HG03280 (cell line): ENCODE results near the gene PRDM4.
A peak's percentile ranks its signal among the peaks of the same experiment; 100 is the strongest.

ENCODE experiments used
- ATAC-seq: cut with Tn5 transposase; IDR thresholded peaks from one replicate; pipeline ENCODE4 v1.9.1; 2021; ENCODE audit warnings: mild to moderate bottlenecking, moderate library complexity; ENCODE audit not compliant: unreplicated experiment

Gene PRDM4, protein sequence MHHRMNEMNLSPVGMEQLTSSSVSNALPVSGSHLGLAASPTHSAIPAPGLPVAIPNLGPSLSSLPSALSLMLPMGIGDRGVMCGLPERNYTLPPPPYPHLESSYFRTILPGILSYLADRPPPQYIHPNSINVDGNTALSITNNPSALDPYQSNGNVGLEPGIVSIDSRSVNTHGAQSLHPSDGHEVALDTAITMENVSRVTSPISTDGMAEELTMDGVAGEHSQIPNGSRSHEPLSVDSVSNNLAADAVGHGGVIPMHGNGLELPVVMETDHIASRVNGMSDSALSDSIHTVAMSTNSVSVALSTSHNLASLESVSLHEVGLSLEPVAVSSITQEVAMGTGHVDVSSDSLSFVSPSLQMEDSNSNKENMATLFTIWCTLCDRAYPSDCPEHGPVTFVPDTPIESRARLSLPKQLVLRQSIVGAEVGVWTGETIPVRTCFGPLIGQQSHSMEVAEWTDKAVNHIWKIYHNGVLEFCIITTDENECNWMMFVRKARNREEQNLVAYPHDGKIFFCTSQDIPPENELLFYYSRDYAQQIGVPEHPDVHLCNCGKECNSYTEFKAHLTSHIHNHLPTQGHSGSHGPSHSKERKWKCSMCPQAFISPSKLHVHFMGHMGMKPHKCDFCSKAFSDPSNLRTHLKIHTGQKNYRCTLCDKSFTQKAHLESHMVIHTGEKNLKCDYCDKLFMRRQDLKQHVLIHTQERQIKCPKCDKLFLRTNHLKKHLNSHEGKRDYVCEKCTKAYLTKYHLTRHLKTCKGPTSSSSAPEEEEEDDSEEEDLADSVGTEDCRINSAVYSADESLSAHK

DNA sequence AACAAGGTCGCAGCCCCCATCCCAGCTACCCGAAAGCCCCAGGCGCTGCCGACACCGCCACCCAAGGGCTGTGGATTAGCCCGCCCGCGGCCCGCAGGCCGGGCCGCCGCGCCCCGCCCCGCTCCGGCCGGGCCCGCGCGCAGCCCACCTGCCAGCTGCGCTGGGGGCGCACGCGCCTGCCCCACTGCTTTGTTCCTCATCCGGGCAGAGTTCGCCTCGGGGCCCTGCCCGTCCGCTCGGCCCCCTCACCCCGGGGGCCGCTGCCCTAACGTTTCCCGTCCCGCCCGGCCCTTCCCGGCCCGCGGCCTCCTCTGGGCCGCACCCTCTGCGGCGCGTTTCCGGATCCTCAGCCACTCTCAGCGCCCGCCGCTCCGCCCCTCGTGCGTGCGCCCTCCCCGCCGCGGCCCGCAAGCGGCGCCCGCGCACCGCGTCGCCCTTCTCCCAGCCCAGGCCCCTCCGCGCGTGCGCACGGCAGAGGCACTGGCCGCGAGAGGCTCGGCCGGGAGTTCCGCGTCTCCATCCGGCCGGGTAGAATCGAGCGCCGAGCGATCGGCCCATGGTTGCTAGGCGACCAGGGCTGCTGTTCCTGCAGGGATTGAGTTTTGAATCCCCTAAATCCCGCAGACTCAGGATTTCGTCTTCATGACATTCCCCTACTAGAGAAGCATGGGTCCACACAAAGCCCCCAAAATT lies at the start of gene PRDM4:
Gene PRDM4, minus strand, starts transcription at position 329 of the 693 bp plus-strand sequence. CDS start 622 bp downstream, outside the sequence.
- peak; percentile 96 for ATAC-seq

DNA sequence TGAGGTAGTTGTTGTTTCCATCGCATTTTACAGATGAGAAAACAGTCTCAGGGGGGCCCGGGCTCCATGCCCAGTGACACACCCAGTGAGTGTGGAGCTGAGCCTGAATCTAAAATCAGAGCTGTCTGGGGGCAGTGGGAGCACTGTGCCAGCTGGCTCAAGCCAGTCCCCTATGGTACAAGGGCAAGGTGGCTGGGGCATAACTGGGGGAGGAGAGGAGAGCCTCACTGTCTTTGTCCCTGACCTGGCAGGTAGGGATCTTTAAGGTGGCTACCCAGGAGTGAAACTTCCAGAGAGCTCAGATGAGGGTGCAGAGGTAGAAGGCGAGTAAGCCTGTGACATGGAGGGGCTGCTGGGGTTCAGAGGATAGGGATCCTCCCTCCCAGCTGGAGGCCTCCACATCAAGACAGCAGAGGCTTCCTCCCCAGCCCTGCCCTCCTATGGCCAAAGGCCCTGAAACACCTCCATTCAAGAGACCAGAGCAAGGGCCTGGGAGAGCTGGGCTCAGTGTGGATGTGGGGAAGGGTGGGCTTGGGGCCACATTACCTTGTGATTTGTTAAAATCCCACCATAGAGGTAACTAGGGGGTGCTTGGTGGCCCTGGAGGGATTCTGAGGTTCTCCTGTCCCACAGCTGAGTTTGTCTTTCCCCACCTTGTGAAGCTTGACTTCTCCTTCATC lies 46.7 kb upstream of the PRDM4 start:
- ATAC-seq = no peak

DNA sequence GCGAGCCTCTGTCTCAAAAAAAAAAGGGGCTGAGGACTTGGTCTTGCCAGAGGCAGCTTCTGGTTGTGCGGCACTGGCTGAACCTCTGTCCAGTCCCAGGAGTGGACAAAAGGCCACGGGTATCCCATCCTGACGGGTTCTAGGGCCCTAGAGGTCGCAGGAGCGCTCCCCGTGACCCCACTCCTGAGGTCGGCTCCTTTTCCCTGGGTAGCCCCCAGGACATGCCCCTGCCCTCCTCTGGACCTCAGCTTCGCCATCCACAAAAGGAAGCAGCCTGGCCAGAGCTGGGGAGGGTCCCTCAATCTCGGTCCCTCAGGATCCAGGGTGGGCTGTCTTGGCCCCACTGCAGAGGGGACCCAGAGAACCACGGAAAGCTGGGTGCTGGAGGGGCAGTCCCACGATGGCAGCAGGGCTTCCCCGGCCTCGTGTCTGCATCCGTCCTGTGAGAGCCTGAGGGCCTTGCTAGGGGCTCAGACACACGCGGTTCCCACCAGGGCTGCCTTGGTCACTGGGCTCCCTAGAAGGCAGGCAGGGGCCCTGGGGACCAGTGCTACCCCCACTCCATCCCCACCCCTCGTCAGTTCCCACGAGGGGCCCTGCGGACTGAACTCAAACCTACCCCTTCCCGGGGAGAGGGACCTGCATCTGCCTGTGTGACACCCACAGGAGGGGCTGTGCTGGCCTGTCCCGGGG lies 44.7 kb upstream of the PRDM4 start:
- no peak for ATAC-seq

DNA sequence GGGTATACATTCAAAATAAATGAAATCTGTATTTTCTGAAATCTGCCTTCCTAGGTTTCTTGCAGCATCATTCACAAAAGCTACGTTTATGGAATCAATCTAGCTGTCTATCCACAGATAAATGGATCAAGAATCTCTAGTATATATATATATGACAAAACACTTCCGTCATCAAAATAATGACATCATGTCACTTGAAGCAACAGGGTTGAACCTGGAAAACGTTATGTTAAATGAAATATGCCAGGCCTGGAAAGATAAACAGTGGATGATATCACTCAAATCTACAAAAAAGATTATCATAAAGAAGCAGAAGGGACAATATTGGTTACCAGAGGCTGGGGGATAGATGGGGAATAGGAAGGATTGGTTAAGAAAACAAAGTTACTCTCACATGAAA lies 42.2 kb upstream of the PRDM4 start:
- no peak for ATAC-seq

DNA sequence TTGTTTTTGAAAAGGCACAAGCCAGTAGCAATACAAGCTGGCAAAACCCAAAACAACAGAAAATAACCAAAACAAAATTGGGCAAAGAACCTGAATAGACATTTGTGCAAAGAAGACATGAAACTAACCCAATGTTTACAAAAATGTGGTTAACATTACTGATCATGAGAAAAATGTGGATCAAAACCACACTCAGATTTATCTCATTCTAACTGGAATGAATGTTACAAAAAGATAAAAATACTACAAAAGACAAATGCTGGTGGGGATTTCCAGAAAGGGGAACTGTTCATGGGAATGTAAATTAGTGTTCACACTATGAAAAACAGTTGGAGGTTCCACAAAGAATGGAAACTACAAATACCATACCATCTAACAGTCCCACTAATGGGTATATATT lies 40.2 kb upstream of the PRDM4 start:
- ATAC-seq = no peak

DNA sequence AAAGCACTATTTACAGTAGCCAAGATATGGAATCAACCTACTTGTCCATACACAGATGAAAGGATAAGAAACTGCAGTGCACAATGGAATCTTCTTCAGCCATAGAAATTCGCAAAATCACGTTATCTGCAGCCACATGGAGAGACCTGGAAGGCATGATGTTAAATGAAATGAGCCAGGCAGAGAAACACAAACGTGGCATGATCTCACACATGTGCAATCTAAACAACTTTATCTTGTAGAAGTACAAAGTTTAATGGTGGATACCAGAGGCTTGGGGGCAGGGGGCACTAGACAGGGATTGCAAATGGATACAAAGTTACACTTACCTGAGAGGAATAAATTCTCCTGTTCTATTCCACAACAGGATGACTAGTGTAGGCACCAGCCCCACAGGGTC lies 37.6 kb upstream of the PRDM4 start:
- ATAC-seq = no peak

DNA sequence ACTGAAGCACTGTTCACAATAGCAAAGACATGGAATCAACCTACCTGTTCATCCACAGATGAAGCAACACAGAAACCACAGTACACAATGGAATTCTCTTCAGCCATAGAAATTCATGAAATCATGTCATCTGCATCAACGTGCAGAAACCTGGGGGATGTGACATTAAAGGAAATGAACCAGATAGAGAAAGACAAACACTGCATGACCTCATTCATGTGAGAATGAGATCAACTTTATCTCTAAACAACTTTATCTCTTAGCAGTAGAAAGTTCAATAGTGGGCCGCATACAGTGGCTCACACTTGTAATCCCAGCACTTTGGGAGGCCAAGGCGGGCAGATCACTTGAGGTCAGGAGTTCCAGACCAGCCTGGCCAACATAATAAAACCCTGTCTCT lies 33.5 kb upstream of the PRDM4 start:
- no peak for ATAC-seq

DNA sequence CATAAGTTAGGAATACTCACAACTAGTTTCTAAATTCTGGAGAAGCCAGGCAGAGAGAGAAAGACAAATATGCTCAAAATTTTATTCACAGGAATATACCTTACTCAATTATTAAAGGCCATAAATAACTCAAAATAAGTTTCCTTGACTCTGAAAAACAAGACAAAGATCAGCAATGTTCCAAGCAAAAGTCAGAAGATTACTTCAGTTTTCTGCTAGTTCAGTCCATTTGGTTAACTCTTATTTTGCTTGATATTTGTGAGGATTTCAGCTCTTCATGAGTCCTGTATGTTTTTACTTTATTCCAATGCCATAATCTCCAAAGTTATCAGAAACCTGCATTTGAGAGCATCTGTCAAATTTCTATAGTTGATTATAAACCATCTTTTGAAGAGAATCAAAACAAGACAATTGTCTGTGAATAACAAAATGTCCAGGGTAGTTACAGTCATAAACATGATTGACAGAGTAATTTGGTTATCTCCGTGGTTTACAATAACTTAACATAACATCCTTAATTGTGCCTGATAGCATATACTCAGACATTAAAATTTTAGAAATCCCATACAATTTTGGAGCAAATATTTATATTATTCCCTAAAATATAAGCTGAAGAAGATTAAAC lies 30.6 kb upstream of the PRDM4 start:
- ATAC-seq = no peak

DNA sequence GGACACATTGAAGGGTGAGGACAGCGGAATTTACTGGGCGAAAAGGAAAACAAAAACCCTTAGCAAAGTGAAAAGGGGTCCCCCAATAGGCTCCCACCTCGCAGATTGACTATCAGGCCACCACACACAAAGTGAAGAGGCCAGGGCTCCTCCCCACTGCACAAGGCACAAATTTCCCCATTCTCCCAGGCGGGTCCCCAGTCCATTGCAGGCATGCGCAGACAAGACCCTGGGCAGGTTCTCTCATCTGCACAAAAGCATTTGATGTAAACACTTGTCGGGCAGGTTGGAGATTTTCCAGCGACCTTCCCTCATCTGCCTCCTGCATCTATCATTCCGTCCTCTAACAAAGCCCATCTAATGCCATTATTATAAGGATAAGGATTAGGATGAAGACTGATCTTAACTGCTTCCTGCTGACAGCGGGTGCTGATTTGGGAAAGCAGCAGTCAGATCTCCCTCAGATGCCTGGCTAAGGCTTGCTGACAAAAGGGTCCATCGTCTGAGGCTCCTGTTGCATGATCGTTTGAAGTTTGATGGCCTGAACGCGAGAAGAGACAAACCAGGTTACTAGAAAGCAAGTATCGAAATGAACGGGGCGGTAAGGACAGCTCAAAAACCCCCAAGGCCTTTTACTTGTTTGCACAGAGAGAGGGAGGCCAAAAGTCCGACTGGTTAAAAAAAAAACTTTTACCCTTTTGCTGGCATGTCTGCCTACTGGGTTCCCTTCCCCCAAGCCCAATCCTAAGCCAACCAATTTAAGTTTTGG lies 27.9 kb upstream of the PRDM4 start:
- ATAC-seq = no peak

DNA sequence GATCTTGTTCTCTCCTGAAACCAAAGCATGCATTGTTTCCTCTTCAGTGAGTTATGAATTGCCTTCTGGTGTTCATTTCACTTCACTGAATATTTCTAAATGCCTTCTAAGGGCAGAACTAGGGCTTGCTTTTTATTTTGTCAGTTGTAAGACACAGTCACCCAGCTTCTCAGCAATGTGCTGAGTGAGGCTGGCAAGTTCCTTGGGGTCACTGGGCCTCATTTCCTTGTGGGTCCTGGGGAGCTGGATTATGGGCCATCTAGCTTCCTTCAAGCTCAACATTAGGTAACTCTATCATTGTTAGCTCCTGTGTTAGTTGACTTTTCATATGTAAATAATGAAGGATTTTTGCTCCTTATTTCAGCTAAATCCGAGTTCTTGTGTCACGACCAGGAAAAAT lies 27.3 kb upstream of the PRDM4 start:
- no peak for ATAC-seq

DNA sequence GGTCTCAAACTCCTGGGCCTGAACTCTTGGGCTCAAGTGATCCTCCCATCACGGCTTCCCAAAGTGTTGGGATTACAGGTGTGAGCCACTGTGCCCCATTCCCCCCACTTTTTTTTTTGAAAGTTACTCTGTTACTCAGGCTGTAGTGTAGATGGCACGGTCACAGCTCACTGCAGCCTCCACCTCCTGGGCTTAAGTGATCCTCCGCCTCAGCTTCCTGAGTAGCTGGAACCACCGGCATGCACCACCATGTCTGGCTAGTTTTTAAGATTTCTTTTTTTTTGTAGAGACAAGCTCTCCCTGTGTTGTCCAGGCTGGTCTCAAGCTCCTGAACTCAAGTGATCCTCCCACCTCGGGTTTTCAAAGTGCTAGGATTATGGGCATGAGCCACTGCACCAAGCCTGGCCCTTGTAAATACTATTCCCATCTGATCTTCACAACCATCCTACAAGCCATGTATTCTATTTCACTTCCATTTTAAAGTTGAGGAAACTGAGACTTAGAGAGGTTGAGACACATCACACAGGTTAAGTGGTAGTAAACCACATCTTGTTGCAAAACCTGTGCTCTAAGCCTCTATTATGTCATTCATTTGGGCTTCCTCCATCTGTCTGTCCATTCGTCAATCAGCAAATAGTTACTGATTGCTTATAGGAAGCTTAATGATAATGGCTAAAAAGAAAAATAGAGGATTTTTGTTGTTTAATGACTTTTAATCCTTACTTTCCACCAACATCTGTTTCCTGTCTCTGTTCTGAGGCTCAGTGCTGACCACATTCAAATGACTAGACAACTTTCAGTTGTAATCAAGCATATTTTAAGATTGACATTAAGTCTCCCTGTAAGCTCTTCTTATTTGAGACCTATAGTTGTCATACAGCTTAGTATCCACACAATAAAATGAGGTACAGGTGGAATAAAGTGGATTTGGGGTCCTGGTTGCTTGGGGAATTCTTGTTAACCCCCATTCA lies 22.8 kb upstream of the PRDM4 start:
- peak; percentile 55 for ATAC-seq

DNA sequence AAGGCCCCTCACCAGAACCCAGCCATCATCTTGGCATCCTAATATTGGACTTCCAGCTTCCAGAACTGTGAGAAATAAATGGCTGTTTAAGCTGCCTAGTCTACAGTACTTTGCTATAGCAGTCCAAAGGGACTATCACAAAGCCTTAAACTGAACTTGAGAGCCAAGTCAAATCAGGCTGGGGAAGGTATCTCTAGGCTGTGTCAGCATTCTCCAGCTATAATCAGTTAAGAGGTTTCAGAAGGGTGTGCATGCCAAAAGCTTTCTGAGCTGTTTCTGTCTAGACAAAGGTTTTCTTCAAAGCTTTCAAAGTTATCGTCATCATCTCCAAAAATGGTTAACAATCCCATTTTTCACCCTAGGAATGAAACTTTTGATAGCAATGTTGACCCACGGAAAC lies 21.1 kb upstream of the PRDM4 start:
- no peak for ATAC-seq

DNA sequence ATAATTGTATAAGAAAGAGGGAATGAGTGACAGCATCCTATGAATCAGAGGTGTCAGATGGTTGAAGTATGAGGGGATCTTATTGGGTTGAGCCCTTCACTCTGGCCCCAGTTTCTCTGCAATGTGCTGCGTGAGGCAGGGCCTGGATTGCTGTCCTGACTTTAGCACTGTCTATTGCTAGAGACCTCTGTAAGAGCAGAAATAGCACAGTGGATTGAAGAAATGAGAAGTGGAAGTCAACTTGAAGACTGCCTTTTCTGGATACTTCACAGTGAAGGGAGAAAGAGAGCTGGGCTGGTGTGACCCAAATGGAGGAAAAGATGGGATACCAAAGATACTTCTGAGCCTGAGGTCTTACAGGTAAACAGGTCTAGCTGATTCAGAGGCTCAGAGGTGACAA lies 19.4 kb upstream of the PRDM4 start:
- no peak for ATAC-seq

DNA sequence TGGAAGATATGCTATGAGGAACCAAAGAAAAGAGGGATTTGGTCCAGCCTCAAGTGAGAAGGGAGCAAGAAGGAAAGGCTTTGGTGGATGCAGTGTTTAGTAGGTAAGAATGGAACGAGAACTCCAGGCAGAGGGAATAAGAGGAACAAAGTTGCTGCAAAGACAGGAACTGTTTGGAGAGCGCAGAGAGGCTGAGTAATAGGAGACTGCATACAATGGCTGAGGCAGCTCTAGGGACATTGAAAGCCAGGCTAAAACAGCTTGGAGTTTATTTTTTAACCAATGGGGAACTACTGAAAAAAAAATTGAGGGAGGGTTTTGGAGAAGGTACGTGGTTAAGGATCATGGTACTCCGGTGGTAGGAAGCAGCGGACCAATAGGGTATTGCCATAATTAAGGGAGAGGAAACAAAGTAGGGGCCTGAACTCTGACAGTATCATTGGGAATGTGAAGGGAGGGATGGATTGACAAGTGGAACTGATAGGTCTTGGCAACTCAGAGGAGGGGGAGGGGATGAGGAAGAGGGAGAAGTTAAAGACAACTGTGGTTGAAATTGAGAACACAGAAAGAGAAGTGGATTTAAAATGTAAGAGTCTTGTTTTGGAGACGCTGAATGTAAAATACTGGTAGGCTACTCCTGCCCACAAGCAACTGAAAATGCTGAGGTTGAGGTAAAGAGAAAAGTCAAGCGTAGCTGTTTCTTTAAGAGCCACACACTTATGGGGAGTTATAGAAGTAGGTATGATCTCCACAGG lies 18.3 kb upstream of the PRDM4 start:
- peak; percentile 69 for ATAC-seq

DNA sequence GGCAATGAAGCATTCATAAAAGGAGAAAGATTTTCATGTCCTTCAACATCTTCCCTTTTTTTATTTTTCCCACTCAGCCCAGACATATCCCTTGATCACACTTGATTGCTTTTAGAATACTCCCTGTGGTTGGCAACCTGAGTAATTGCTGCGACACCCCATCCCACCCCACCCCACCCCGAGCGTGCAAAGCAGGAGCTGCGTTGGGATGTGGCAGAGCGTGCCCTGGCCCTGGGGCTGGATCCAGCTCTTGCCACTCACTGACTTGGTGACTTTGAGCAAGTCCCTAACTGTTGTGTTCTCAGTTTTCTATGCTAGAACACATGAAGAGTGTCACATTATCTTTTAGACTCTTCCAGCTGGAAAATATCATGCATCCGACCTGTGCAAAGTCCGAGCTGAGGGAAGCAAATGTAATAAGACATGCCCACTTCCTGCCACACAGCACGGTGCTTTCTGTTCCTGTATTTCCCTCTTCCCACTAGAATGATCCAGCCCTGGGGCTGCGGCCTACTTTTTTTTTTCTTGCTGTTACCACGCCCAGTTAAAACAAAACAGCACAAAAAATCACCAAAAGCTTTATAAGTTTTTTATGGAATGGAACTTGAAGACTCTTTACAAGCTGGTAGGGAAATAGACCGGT lies 17.6 kb upstream of the PRDM4 start:
- no peak for ATAC-seq

DNA sequence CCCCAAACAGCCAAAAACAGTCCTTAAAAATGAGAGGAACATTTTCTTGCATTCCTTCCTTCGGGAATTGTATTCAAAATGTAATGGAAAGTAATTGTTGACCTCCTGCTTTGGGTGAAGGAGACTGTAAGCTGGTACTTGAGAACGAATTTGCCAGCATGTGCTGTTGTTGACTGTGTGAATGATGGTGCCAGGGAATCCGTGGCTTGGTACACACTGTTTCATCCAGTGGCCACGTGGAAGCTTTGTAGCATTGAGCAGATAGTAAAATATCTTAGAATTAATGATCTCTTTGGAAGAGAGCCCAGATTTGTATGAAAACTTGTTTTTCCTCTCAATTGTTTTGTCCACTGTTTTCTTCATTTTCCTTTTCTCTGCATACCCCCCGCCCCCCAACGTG lies 15.2 kb upstream of the PRDM4 start:
- ATAC-seq = no peak
